HG02610 (cell line): ENCODE measurements around the gene WBP11.
"Not testable (repeated sequence)": the region's sequence is repeated elsewhere in the genome, so short reads cannot be mapped to it uniquely, and the experiment has no call there.

Source experiments
- ATAC-seq: cut with Tn5 transposase; IDR thresholded peaks from one replicate; pipeline ENCODE4 v1.9.1; 2021; ENCODE audit warnings: mild to moderate bottlenecking, moderate library complexity; ENCODE audit not compliant: unreplicated experiment

WBP11 gene

GRCh38 chr12:14774074-14774905 lies 29.0 kb downstream of the WBP11 start:
- ATAC-seq, result peak; percentile 64

GRCh38 chr12:14773685-14774073 lies 29.6 kb downstream of the WBP11 start:
- ATAC-seq, result peak; percentile 18

- no peak for ATAC-seq
These were observed 30.3 kb downstream of the WBP11 start for GRCh38 chr12:14772946-14773345.

- ATAC-seq, result no peak
These were observed 31.6 kb downstream of the WBP11 start for GRCh38 chr12:14771651-14772137.

- ATAC-seq, result peak; percentile 12
These were observed 32.5 kb downstream of the WBP11 start for GRCh38 chr12:14770496-14771461.

GRCh38 chr12:14769969-14770495 lies 33.2 kb downstream of the WBP11 start:
- ATAC-seq, result peak; percentile 39

GRCh38 chr12:14769466-14769968 lies 33.8 kb downstream of the WBP11 start:
- no peak for ATAC-seq

GRCh38 chr12:14768823-14769405 lies 34.4 kb downstream of the WBP11 start:
- no peak for ATAC-seq

GRCh38 chr12:14767617-14768016 lies 35.7 kb downstream of the WBP11 start:
- no peak for ATAC-seq

GRCh38 chr12:14766649-14767215 lies 36.5 kb downstream of the WBP11 start:
- no peak for ATAC-seq

GRCh38 chr12:14766020-14766419 lies 37.3 kb downstream of the WBP11 start:
- not testable (repeated sequence) for ATAC-seq

GRCh38 chr12:14765398-14765797 lies 37.9 kb downstream of the WBP11 start:
- no peak for ATAC-seq

GRCh38 chr12:14759711-14760280 lies 43.5 kb downstream of the WBP11 start:
- ATAC-seq, result not testable (repeated sequence)

GRCh38 chr12:14756334-14757143 lies 46.7 kb downstream of the WBP11 start:
- no peak for ATAC-seq

- ATAC-seq, result no peak
These were observed 51.3 kb downstream of the WBP11 start for GRCh38 chr12:14751986-14752385.

- no peak for ATAC-seq
These were observed 60.2 kb downstream of the WBP11 start for GRCh38 chr12:14743061-14743460.

- no peak for ATAC-seq
These were observed 61.3 kb downstream of the WBP11 start for GRCh38 chr12:14741942-14742341.

GRCh38 chr12:14741153-14741552 lies 62.1 kb downstream of the WBP11 start:
- no peak for ATAC-seq

GRCh38 chr12:14736441-14736840 lies 66.8 kb downstream of the WBP11 start:
- ATAC-seq, result not testable (repeated sequence)
